ENCODE results near the gene OSBP2.

DNA sequence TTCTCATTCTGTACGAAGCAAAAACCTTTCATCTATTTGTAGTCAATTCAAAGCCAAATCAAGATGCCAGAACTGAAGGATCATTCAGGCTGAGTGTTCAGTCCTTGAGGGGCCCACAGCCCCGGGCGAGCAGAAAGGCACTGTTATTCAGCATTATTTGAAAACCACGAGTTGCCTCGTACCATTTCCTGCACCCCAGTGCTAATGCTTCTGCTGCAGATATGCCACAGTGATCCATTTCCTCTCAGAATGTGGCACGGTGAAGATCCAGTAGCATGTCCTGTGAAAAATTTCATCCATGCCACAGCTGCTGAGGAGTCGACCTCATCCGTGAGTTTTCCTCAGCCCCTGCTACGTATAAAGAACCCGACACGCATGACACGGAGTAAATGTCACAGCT, 85.4 kb downstream of the OSBP2 start:
- TF ChIP-seq, protein P1, sequence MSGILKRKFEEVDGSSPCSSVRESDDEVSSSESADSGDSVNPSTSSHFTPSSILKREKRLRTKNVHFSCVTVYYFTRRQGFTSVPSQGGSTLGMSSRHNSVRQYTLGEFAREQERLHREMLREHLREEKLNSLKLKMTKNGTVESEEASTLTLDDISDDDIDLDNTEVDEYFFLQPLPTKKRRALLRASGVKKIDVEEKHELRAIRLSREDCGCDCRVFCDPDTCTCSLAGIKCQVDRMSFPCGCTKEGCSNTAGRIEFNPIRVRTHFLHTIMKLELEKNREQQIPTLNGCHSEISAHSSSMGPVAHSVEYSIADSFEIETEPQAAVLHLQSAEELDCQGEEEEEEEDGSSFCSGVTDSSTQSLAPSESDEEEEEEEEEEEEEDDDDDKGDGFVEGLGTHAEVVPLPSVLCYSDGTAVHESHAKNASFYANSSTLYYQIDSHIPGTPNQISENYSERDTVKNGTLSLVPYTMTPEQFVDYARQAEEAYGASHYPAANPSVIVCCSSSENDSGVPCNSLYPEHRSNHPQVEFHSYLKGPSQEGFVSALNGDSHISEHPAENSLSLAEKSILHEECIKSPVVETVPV (CRISPR knock-in tag; IDR thresholded peaks at IDR 0.05) = no peak
- TF ChIP-seq ZFP3 (CRISPR knock-in tag; IDR thresholded peaks at IDR 0.05) (no peak), ZNF8 (CRISPR knock-in tag; IDR thresholded peaks at IDR 0.05) (no peak), RARB (CRISPR knock-in tag; IDR thresholded peaks at IDR 0.05) (no peak), ZC3H10 (CRISPR knock-in tag; IDR thresholded peaks at IDR 0.05) (no peak), ARNTL (CRISPR knock-in tag; IDR thresholded peaks at IDR 0.05; ENCODE audit: borderline replicate concordance, low read depth) (no peak), ESRRG (CRISPR knock-in tag; IDR thresholded peaks at IDR 0.05) (no peak), ZNF565 (CRISPR knock-in tag; conservative IDR thresholded peaks at IDR 0.05; ENCODE audit: low read depth) (no peak)
- TF ChIP-seq, protein P2, sequence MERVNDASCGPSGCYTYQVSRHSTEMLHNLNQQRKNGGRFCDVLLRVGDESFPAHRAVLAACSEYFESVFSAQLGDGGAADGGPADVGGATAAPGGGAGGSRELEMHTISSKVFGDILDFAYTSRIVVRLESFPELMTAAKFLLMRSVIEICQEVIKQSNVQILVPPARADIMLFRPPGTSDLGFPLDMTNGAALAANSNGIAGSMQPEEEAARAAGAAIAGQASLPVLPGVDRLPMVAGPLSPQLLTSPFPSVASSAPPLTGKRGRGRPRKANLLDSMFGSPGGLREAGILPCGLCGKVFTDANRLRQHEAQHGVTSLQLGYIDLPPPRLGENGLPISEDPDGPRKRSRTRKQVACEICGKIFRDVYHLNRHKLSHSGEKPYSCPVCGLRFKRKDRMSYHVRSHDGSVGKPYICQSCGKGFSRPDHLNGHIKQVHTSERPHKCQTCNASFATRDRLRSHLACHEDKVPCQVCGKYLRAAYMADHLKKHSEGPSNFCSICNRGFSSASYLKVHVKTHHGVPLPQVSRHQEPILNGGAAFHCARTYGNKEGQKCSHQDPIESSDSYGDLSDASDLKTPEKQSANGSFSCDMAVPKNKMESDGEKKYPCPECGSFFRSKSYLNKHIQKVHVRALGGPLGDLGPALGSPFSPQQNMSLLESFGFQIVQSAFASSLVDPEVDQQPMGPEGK (CRISPR knock-in tag; IDR thresholded peaks at IDR 0.05; ENCODE audit: borderline replicate concordance) = no peak
- TF ChIP-seq, protein P3, sequence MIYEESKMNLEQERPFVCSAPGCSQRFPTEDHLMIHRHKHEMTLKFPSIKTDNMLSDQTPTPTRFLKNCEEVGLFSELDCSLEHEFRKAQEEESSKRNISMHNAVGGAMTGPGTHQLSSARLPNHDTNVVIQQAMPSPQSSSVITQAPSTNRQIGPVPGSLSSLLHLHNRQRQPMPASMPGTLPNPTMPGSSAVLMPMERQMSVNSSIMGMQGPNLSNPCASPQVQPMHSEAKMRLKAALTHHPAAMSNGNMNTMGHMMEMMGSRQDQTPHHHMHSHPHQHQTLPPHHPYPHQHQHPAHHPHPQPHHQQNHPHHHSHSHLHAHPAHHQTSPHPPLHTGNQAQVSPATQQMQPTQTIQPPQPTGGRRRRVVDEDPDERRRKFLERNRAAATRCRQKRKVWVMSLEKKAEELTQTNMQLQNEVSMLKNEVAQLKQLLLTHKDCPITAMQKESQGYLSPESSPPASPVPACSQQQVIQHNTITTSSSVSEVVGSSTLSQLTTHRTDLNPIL (CRISPR knock-in tag; IDR thresholded peaks at IDR 0.05; ENCODE audit: low read depth) = no peak
- TF ChIP-seq, protein P4, sequence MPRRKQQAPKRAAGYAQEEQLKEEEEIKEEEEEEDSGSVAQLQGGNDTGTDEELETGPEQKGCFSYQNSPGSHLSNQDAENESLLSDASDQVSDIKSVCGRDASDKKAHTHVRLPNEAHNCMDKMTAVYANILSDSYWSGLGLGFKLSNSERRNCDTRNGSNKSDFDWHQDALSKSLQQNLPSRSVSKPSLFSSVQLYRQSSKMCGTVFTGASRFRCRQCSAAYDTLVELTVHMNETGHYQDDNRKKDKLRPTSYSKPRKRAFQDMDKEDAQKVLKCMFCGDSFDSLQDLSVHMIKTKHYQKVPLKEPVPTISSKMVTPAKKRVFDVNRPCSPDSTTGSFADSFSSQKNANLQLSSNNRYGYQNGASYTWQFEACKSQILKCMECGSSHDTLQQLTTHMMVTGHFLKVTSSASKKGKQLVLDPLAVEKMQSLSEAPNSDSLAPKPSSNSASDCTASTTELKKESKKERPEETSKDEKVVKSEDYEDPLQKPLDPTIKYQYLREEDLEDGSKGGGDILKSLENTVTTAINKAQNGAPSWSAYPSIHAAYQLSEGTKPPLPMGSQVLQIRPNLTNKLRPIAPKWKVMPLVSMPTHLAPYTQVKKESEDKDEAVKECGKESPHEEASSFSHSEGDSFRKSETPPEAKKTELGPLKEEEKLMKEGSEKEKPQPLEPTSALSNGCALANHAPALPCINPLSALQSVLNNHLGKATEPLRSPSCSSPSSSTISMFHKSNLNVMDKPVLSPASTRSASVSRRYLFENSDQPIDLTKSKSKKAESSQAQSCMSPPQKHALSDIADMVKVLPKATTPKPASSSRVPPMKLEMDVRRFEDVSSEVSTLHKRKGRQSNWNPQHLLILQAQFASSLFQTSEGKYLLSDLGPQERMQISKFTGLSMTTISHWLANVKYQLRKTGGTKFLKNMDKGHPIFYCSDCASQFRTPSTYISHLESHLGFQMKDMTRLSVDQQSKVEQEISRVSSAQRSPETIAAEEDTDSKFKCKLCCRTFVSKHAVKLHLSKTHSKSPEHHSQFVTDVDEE (CRISPR knock-in tag; IDR thresholded peaks at IDR 0.05) = no peak

All from SK-N-SH treated with all-trans-retinoic acid at 6 μM for 48 hours (cell line).